ENCODE results near the gene ATP1B1.
A peak's percentile ranks its signal among the peaks of the same experiment; 100 is the strongest.

ATP1B1 gene

GRCh38 chr1:169106095-169106920, at the start of gene ATP1B1:
ATP1B1 (plus strand) TSS chr1:169106690; CDS start chr1:169106830, 140 bp downstream.
- DNase-seq (ENCODE audit: extremely low spot score, insufficient read length, low read depth) (peak; percentile 86), FAIRE-seq (peak; percentile 75)

- DNase-seq (ENCODE audit: extremely low spot score, insufficient read length, low read depth) = no peak
Observed at GRCh38 chr1:169059421-169059820, 47.1 kb upstream of the ATP1B1 start.

GRCh38 chr1:169060043-169060722, 46.3 kb upstream of the ATP1B1 start:
- DNase-seq (ENCODE audit: extremely low spot score, insufficient read length, low read depth) (no peak), FAIRE-seq (no peak)

More at GRCh38 chr1:169059421-169059820, 47.1 kb upstream of the ATP1B1 start:
- FAIRE-seq = no peak

- DNase-seq (ENCODE audit: extremely low spot score, insufficient read length, low read depth) (no peak), FAIRE-seq (peak; percentile 52)
Observed at GRCh38 chr1:169060919-169061639, 45.4 kb upstream of the ATP1B1 start.

GRCh38 chr1:169062152-169062551, 44.3 kb upstream of the ATP1B1 start:
- DNase-seq (ENCODE audit: extremely low spot score, insufficient read length, low read depth) (no peak), FAIRE-seq (no peak)

GRCh38 chr1:169064103-169064502, 42.4 kb upstream of the ATP1B1 start:
- DNase-seq (ENCODE audit: extremely low spot score, insufficient read length, low read depth) (no peak), FAIRE-seq (no peak)

GRCh38 chr1:169070547-169070946, 35.9 kb upstream of the ATP1B1 start:
- FAIRE-seq = no peak
- DNase-seq (ENCODE audit: extremely low spot score, insufficient read length, low read depth) = no peak

- no peak for FAIRE-seq
- DNase-seq (ENCODE audit: extremely low spot score, insufficient read length, low read depth) = no peak
Observed at GRCh38 chr1:169070958-169071357, 35.5 kb upstream of the ATP1B1 start.

- no peak for FAIRE-seq
- DNase-seq (ENCODE audit: extremely low spot score, insufficient read length, low read depth) = no peak
Observed at GRCh38 chr1:169072945-169073725, 33.4 kb upstream of the ATP1B1 start.

GRCh38 chr1:169078163-169078883, 28.2 kb upstream of the ATP1B1 start:
- no peak for FAIRE-seq

GRCh38 chr1:169081503-169082123, 24.9 kb upstream of the ATP1B1 start:
- no peak for FAIRE-seq
- no peak for DNase-seq (ENCODE audit: extremely low spot score, insufficient read length, low read depth)

More at GRCh38 chr1:169078163-169078883, 28.2 kb upstream of the ATP1B1 start:
- no peak for DNase-seq (ENCODE audit: extremely low spot score, insufficient read length, low read depth)

- no peak for FAIRE-seq
- no peak for DNase-seq (ENCODE audit: extremely low spot score, insufficient read length, low read depth)
Observed at GRCh38 chr1:169085911-169086310, 20.6 kb upstream of the ATP1B1 start.

GRCh38 chr1:169086603-169087455, 19.7 kb upstream of the ATP1B1 start:
- FAIRE-seq (peak; percentile 33), DNase-seq (ENCODE audit: extremely low spot score, insufficient read length, low read depth) (no peak)

- DNase-seq (ENCODE audit: extremely low spot score, insufficient read length, low read depth) (no peak), FAIRE-seq (no peak)
Observed at GRCh38 chr1:169087876-169088275, 18.6 kb upstream of the ATP1B1 start.

GRCh38 chr1:169089776-169090175, 16.7 kb upstream of the ATP1B1 start:
- no peak for FAIRE-seq
- DNase-seq (ENCODE audit: extremely low spot score, insufficient read length, low read depth) = no peak

GRCh38 chr1:169090308-169090899, 16.1 kb upstream of the ATP1B1 start:
- FAIRE-seq (peak; percentile 69), DNase-seq (ENCODE audit: extremely low spot score, insufficient read length, low read depth) (no peak)

- DNase-seq (ENCODE audit: extremely low spot score, insufficient read length, low read depth) (no peak), FAIRE-seq (peak; percentile 72)
Observed at GRCh38 chr1:169090900-169091311, 15.6 kb upstream of the ATP1B1 start.
